Activated CD4-positive, alpha-beta T cell treated with anti-CD3 and anti-CD28 coated beads, Interleukin-2, amount 50 U/mL, for 24 hours (primary cell): ENCODE data around the gene ASB1.

Experiments used
- DNase-seq, 2 donors: peaks; one replicate each; pipeline ENCODE4 v3.0.0-alpha.2; 2020; ENCODE audit warnings: low read depth in 1 of 2, low spot score in 1 of 2

ASB1 gene

DNA sequence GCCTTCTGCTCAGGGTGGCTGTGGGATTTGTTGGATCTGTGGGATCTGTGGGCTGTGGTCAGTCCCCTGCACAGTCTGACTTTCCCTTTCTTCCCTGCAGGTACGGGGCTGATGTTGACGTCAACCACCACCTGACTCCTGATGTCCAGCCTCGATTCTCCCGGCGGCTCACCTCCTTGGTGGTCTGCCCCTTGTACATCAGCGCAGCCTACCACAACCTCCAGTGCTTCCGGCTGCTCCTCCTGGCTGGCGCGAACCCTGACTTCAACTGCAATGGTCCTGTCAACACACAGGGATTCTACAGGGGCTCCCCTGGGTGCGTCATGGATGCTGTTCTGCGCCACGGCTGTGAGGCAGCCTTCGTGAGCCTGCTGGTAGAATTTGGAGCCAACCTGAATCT is 17.5 kb downstream of the ASB1 start:
- DNase-seq: no peak

DNA sequence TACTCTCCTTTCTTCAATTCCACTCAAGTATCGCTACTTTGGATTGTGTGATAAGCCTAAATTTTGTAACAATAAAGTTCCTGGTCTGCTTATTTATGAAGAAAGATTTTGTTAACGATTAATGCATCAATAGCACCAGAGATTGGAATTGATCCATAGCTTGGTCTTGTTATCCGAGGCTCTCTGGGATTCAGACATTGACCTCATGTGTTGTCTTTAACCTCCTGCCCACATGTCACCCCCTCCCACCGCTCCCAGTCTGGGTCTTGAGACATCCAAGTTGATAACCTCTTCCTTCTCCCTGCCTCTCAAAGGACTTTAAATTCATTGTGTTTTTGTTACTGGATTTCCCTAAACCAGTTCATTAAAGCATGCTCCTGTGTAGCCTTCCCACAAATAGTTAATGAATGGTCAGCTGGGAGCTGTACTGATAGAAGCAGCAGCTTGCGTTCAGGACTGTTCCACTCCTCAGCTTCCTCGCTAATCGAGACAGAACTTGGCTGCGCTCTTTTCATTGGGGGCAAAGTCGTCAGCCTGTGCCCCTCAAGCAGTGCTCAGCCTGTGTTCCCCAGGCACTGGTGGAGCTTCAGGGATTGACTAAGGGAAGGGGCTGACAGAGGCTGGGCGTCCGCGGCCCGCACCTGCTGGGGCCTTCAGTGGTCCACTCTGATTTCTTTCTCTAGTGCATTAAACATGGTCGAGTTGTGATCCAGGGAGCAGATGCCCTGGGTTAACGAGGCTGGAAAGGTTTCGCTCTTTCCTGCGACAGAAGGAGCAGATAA is 18.9 kb downstream of the ASB1 start:
- DNase-seq: no peak

DNA sequence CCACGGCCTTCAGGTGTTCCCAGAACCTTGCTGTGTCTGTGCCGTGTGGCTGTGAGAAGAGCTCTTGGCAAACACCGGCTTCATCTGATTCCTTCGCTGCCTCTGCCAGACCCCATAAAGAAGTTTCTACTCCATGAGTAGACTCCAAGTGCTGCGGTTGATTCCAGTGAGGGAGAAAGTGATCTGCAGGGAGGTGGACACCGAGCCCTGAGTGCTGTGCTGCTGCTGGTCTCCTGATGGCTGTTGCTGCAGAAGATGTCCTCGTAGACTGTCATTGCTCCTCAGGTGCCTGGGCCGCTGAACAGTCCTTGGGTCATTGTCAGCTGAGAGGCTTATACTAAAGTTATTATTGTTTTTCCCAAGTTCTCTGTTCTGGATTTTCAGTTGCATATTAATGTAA is 19.6 kb downstream of the ASB1 start:
- no peak for DNase-seq

DNA sequence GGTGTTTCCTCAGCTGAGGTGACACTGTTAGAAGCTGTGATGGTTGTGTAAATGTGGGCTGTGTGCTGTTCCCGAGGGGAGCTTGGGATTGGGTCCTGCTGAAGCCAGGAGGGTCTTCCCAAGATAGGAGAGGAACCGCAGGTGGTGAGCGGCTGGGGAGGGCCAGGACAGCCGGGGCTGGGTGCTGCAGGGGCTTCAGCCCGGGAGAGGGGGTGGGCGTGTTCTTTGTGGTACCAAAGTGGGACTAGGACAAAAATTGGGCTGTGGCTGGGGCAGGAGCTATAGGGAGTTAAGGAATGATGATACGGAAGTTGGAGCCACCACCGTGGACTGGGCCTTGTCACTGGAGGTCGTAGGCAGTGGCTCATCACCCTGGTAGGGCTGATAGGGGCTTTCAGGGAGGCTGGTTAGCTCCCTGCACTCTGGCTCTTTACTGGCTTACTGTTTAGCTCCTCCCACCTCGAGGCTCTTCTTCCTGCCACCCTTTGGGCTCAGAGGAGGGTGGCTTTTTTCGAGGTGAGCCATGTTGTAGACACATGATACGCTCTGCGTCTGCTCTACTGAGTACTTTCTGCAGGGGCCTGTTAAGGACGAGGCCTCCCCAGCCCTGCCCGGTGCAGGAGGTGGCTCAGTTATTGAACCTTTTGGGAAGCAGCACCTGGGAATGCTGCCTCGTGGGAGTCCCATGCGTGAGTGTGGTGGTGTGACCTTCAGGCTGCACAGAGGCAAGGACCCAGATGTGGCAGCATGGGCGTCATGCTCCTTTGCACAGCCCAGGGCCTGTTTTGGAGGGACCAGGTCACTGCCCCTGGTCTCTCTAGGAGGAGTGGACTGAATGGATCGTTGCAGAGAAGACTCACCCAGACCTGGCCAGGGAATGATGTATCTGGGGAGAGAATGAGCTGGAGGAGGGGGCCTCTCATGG is 21.6 kb downstream of the ASB1 start:
- DNase-seq: no peak

DNA sequence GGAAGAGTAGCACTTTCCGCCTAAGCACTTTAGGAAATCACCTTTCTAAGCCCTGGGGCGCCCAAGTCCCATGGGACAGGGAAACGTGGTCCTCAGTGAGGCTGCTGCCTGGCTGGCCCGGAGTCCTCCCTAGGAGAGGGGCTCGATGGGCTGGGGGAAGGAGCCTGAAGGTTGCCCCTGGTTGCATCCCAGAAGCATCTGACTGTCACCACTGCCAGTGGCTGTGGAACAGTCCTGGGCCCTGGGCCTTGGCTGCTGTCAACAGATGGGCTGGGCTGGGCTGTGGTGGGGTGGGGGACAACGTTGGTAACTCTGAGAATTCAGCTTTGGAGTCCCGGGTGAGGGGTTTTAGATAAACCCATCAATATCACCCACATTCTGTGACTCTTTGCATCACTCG is 22.5 kb downstream of the ASB1 start:
- DNase-seq: no peak

DNA sequence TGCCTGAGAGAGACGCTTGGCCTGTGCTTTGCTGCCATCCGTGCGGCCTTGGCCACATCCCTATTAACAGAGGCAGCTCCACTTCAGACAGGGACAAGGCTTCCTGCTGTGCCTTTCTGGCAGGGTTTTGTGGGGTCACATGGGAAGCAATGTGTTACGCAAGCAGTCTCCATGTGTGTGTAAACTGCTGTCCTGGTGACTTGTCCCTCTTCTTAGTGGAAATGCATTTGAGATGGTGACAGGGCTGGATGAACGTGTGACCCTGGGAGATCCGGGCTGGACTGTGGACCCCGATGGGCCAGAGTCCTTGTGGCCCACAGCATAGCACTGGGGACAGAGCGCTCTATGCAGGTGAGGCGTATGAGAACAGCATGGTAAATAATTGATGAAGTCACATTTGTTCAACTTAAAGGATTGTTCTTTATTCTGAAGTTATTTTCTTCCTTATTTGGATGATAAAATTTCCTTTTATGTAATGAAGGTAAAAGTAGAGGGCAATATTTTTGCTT is 23.2 kb downstream of the ASB1 start:
- no peak for DNase-seq

DNA sequence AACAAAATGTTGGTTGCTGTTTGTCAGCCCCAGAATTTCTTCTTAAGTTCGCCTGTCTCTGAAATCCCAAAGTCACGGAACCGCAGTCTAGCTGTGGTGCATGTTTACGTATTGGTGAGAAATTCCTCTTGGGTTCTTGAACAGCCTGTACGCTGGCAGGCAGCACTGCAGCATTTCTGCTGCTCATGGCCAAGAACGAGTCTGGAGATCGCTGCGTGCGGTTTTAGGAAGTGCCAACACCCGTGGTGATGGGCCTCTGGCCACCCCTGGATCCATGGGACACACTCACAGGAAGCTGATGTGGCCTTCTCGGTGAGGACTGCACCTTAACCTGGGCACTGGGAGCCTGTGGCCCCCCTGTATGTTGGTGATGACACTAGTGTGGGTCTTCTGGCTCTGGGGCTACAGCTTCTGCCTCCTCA is 23.7 kb downstream of the ASB1 start:
- no peak for DNase-seq

DNA sequence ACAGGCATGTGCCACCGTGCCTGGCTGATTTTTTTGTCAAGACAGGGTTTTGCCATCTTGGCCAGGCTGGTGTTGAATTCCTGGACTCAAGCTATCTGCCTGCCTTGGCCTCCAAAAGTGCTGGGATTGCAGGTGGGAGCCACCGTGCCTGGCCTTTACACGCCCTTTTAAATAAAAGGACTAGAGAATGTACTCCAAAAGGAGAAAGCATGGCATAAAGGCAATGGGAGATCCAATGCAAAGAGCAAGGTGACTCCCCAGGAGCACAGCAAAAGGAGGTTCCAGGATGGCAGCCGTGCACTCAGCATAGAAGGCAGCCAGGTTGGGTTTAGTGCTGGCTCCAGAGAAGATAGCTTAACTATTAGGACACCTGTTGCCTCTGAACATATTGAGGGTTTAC is 27.1 kb downstream of the ASB1 start:
- no peak for DNase-seq

DNA sequence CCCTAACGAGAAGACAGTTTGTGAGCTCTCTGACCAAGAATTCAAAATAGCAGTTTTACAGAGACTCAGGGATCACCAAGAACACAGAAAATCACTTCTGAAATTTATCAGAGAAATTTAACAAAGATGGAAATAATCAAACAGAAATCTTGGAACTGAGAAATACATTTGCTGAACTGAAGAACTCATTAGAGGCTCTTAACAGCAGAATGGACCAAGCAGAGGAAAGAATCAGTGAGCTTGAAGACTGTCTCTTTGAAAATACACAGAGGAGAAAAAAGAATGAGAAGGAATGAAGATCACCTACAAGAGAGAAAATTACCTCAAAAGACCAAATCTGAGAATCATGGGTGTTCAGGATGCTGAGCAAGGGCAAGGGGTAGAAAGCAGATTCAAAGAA is 29.7 kb downstream of the ASB1 start:
- no peak for DNase-seq

DNA sequence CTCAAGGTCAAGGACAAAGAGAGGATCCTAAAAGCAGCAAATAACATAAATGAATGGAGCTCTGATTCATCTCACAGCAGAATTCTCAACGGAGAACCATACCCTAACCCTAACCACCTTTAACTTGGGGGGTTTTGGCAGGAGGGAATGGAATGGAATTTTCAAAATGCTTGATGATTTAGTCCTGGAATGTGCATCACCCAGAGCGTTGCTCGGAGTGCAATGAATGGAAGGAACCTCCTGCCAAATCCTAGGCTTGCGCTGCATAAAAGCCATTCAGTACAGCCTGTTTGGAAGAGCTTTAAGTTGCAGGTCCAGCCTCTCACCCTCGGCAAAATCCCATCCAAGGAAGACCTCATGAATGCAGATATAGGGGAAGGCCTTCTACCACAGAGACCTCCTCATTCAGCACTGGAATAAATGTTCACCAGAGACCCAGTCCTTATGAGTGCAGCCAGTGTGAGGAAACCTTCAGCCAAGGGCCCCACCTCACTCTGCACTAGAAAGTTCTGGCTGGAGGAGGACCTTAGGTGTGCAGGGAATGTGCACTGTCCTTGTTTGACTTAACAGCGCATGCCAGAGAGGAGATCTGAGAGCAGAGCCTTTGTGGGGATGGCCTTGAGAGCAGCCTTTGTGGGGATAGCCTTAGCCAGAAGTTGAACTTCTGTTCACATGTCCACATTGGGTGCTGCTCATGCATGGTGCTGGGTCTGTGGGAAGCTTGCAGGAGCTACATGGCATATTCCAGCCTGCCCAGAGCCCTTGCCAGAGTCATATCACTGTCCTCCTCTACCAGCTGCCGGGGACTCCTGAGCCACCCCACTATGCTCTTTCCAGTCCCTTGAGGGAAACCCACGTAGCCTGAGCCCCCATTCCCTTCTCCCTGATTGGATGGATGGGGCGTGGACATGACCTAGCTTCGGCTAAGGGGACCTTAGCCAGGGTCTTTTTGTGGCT is 30.5 kb downstream of the ASB1 start:
- DNase-seq: no peak

DNA sequence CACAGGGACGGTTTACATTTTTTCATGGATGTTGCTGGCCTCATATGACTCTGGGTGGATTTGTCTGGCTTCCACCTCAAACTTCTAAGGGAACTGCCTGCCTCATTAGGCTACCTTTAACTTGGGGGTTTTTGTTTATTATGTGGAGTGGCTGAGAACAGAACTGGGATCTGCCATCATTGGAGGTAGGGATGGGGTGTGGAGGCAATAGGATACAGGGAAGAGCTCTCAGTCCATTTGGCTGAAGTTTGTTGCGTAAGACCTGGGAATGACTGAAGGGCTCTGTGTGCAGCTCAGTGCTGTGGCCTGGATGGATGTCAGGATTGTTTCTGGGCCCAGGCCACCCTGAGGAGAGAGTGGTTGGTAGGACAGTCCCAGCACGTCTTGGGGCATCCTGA is 31.2 kb downstream of the ASB1 start:
- no peak for DNase-seq

DNA sequence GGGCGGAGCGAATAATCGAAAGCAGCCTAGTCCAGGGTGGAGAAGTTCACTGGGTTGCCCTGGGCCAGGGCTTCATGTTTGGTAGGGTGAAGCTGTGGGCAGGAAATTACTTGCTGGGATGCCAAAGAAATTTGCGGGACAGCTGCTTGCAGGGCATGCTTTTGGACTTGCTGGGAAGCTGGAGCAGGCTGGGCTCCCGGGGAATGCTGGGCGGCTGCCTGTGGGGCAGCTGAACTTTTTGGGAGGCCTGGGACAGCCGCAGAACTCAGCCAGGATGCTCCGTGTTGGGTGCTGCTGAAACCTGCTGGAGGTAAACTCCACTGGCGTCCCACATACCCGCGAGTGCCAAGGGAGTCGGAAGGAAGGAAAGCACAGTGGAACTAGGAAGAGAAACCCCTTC is 31.9 kb downstream of the ASB1 start:
- no peak for DNase-seq

DNA sequence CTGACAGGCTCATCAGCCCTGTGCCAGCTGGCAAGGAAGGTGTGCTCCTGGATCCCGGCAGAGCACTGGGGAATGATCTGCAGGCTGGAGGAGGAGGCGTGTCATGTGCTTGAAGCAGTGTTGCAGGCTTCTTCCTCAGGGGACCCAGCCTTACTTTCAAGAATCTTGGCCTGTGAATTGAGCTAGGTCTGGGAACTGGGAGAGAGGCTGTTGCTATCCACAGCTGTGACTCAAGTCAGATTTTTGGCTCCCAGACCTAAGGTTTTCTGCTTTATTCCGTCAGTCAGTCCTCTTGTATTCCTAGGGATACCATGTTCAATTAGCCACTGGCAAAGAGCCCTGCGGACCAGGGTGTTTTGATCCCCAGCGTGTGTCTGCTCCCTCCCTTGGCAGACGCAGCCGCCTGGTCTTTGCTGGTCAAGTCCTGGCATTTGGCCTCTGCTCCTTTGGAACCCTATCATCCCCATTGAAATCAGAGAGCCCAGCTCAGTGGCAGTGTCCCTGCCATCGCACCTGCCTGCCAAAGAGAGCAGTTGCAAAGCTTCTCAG is 32.4 kb downstream of the ASB1 start:
- DNase-seq: no peak

DNA sequence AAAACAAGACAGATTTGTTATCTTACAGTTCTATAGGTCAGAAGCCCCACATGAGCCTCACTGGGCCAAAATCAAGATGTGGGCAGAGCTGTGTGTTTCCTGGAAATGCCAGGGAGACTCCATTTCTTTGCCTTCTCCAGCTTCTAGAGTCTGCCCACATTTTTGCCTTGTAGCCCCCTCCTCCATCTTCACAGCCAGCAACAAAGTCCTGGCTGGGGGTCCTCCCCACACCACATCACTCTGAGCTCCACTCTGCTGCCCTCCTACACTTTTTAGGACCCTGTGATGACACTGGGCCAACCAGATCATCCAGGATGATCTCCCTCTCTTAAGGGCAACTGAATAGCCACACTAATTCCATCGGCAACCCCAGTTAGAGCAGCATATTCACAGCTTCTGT is 34.3 kb downstream of the ASB1 start:
- no peak for DNase-seq

DNA sequence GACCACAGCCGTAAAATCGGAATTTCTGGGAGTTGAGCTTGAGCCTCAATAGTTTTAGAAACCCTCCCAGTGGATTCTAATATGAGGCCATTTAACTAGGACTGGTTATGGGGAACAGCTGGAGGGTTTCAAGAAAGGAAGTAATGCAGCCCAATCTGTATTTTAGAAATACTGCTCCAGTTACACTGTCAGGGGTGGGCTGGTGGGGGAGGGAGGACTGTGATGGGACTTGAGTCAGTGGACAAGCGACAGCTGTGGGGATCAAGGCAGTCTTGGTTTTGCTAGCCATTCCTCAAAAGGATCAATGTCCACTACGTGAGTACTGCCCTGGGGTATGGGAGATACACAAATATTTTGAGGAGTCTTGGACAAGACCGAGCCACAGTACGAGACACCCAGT is 34.8 kb downstream of the ASB1 start:
- no peak for DNase-seq

DNA sequence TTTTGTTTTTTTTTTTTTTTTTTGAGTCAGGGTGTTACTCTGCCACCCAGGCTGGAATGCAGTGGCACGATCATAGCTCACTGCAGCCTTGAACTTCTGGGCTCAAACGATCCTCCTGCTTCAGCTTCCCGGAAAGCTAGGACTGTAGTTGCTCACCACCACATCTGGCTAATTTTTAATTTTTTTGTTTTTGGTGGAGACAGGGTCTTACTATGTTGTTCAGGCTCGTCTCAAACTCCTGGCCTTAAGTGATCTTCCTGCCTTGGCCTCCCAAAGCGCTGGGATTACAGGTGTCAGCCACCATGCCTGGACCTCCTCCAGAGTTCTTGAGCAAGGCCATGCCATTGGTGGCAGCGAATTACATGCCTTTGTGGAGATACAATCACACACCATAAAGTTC is 35.2 kb downstream of the ASB1 start:
- DNase-seq: no peak

DNA sequence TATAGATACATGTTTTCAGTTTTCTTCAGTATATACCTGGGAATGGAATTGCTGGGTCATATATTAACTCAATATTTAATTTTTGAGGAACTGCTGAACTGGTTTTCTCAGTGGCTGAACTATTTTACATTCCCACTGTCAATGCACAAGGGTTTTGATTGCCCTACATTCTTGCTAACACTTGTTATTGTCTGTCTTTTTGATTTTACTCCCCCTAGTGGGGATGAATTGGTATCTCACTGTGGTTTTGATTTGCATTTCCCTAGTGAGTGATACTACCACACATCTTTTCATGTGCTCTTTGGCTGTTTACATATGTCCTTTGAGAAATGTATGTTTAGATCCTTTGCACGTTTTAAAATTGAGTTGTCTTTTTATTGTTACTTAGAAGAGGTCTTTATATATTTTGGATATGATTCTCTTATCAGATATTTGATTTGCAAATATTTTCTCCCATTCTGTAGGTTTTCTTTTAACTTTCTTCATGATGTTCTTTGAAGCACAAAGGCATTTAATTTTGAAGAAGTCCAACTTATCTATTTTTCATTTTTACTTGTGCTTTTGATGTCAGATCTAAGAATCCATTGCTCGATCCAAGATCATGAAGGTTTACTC is 36.2 kb downstream of the ASB1 start:
- DNase-seq: peak in 1 of 2 donors; percentile 16

DNA sequence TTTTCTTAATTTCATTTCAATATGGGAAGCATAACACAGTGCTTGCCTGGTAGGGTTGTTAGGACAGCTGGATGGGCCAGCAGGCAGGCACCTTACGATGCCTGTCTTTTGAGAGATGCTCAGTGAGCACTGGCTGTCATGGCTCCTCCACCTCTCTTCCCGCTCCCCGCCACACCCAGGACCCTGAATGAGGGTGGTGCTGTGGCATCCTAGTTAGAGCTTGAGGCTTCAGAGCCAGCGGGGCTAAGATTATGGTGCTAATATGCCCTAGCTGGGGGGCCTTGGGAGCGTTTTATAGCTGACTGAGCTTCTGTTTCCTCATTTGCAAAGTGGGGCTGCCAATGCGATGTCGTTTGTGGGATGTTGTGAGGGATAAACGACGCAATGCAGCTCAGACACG is 37.7 kb downstream of the ASB1 start:
- no peak for DNase-seq

DNA sequence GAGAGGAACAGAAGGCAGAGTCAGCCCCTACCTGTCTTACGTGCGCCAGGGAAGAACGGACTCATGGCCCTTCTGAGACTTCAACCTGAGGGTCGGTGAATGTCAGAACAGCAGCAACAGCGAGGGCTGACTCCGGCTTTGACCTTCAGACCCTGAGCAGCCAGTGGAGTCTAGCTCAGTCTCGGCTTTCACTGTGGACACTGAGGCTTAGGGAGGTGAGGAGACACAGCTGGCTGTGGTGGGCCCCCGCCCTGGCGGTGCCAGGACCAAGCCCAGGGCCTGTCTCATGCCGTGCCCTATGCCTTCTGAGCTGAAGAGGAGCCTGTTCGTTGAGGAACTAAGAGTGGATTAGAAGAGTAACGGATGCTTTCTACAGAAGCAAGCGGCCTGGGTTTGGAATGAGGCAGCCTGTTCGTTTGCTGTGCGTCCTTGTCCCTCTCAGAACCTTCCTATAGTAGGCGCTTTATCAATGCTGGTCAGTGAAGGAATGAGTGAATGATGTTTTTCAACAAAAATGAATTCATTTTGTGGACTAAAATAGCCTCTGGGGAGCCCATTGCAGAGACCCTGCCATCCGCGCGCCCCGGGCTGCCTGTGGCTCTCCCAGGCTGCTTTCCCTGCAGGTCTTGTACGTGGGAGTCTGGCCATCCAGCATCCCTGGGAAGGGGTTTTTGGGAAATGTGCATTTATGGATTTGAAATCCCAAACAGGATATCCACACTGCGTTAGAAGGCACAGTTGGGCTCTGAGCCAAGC is 38.9 kb downstream of the ASB1 start:
- DNase-seq: no peak
